ENCODE results near the gene EMC1.

DNA sequence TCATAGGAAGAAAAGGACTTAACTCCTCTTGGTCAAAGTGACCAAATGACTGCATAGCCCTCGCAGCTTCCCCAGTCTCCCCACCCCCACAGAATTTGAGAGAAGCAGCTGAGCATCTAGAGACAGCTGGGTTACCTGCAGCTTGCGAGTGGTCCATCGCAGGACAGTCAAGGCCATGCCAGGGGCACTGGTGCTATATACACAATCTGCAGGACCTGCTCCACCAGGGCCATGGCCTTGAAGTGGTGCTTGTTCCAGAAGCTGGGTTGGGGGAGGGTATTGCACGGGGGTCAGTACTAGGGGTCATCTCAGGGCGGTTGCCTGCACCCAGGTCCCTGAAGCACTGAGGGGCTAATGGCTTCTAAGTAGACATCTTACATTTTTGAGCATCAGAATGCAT, 10.7 kb upstream of the EMC1 start:
- TF ChIP-seq, protein P1, sequence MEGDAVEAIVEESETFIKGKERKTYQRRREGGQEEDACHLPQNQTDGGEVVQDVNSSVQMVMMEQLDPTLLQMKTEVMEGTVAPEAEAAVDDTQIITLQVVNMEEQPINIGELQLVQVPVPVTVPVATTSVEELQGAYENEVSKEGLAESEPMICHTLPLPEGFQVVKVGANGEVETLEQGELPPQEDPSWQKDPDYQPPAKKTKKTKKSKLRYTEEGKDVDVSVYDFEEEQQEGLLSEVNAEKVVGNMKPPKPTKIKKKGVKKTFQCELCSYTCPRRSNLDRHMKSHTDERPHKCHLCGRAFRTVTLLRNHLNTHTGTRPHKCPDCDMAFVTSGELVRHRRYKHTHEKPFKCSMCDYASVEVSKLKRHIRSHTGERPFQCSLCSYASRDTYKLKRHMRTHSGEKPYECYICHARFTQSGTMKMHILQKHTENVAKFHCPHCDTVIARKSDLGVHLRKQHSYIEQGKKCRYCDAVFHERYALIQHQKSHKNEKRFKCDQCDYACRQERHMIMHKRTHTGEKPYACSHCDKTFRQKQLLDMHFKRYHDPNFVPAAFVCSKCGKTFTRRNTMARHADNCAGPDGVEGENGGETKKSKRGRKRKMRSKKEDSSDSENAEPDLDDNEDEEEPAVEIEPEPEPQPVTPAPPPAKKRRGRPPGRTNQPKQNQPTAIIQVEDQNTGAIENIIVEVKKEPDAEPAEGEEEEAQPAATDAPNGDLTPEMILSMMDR (IDR thresholded peaks at IDR 0.05): no peak
- TF ChIP-seq POLR2A (IDR thresholded peaks at IDR 0.05): no peak
- no peak for TF ChIP-seq EP300 (IDR thresholded peaks at IDR 0.05)

All from ovary (tissue), 3 donors.